GM21737 (cell line): ENCODE data around the gene MKRN3.

ENCODE experiments used
- ATAC-seq: cut with Tn5 transposase; IDR thresholded peaks from one replicate; pipeline ENCODE4 v1.9.1; 2021; ENCODE audit warnings: mild to moderate bottlenecking, moderate library complexity; ENCODE audit not compliant: unreplicated experiment

Gene MKRN3

DNA sequence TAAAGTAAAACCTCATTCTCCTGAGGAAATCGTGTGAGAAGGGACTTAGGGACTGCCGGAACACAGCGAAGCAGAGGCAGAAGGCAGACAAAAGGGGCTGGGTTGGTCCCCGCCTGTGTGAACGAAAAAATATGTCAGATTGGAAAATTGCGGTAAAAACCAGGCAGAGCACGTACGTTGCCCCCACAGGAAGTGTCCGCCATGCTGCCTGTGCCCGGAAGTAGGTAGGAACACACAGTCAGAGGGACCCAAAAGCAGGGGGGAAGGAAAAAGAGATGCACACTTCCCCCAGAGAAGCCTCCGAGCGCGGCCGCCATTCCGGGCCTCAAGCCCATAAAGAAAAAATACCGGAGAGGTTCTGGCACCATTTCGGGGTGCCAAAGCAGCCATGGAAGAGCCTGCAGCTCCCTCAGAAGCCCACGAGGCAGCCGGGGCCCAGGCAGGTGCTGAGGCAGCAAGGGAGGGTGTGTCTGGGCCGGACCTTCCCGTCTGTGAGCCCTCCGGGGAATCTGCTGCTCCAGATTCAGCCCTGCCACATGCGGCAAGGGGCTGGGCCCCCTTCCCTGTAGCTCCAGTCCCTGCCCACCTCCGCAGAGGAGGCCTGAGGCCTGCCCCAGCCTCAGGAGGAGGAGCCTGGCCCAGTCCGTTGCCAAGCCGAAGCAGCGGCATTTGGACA is at the start of gene MKRN3:
Gene MKRN3 (plus strand): TSS at position 280 of the 676 bp plus-strand sequence. CDS start 109 bp downstream, at position 389.
- ATAC-seq, result no peak

DNA sequence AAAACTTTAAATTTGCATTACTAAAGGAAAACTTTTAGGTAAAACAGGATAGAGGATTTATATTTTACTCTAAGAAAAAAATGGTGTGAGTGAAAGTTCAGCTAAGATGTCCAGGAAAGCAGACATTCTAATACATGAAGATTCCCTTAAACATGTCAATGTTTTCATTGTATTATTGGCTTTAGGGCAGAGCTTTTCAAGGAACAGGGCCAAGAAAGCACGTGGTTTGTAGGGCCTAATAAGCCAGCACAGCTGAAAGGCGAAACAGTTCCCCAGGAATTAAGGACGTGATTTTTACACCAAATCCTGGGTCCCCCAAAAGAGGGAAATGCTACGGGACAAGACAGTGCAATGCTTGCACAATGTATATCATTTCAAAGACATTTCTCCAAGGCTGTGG is 48.6 kb upstream of the MKRN3 start:
- no peak for ATAC-seq

GRCh38 chr15:23518104-23518503 is 47.4 kb upstream of the MKRN3 start:
- ATAC-seq, result no peak

GRCh38 chr15:23524816-23525215 is 40.7 kb upstream of the MKRN3 start:
- no peak for ATAC-seq

DNA sequence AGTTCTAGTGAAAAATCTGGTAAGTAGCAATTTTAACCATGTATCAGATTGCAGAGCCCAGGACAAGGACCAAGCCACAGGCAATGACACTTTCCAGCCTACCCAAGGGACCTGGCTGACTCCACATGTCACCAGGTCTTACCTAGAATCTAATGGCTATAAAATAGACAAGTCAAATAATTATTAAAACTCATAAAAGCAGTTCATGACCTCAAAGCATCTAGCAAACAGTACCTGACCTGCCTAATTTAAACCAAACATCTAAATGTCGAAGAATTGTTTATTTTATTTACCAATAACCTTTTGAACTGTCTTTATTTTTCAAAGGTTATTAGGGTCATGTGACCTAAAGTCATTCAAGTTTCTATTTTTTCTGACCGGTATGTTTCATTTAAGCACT is 35.6 kb upstream of the MKRN3 start:
- ATAC-seq, result no peak

- ATAC-seq, result no peak
These were observed 33.5 kb upstream of the MKRN3 start for GRCh38 chr15:23532024-23532423.

DNA sequence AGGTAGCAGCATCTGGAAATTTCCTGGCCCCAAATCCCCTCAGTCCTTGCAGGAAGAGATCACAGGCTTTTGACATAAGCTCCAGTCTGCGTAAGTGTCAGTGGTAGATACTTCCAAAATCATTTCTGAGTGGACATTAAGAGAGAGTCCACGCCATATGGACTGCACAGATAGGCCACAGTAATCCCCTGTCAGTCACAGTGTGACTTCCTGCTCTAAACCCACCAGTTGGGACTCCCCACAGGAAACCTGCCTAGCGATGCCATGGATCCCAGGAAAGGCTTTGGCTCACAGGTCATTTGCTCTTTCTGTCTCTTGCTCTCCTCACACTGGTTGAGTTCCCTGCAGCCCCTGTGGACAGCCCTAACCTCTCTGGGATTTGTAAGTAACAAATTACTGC is 28.8 kb upstream of the MKRN3 start:
- ATAC-seq, result no peak

DNA sequence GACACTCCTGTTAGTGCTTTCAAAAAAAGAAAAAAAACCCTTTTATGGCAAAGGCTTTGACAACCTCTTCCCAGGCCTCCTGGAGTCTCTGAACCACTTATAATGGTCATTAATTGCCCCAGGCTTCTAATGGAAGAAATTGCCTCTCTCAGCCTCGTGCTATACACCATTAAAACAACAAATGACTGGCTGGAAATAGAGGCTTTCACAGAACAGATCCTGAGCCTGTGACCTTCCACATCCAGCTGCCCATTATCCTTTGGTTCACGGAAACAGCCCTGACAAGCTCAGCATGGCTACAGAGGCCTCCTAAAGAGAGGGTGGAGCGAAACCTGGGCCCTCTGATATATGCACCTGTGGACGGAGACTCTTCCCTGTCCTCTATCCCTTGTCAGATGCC is 26.8 kb upstream of the MKRN3 start:
- ATAC-seq, result no peak

DNA sequence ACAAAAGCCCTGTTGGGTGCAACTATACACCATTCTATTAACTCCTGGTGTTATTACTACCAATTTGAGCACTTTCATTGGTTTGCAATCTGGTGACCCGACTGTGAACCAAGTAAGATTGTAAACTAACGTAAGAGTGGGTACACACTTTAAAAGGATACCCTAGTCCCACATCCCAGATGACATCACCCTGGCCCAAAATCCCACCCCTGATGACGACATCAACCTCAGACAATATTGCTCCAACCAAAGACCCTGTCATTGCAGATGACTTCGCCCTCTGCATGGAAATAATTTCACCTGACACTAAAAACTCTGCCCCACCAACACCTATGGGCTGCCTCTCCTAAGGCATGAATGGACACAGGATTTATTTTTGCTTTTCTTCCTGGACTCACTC is 25.6 kb upstream of the MKRN3 start:
- no peak for ATAC-seq

- ATAC-seq, result no peak
These were observed 19.3 kb upstream of the MKRN3 start for GRCh38 chr15:23546158-23546557.

DNA sequence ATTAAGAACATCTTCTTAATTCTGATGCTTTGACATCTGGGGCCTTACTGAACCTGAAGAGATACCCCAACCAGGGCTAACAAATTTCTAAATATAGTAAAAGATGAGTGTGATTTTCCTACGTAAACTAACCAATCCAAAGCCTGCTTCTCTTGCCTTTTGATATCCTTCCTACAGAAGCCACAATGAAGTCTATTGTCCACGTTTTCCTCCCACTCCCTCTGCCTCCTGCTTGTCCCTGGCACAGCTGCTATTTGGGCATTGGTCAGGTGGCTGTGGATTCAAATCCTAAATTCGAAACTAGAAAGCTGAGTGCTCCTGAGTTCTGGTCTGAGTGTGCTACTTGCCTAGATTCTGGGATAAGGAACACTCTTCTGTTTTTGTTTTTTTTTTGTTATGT is 17.4 kb upstream of the MKRN3 start:
- ATAC-seq, result no peak

DNA sequence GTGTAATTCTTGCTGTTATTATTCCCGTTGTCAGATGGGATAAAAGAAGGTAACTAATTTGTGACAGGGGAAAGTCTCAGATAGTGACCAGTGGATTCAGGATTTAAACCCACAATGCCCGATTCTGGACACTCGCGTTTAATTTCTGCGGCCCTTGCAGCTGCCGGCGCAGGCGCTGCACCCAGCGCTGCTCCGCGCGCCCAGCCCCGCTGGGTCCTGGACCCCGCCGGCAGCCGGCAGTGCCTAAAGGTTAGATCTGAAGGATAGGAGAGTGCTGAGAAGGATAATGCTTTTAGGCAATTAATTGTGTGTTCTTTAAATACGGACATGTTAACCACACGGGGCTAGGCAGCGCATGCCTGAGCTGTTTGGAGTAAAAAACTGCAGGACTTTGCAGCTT is 3.6 kb upstream of the MKRN3 start:
- no peak for ATAC-seq

- no peak for ATAC-seq
These were observed 566 bp upstream of the MKRN3 start for GRCh38 chr15:23564821-23565394.

GRCh38 chr15:23566071-23566554 is 639 bp downstream of the MKRN3 start:
- no peak for ATAC-seq

- no peak for ATAC-seq
These were observed 1.2 kb downstream of the MKRN3 start for GRCh38 chr15:23566651-23567050.

DNA sequence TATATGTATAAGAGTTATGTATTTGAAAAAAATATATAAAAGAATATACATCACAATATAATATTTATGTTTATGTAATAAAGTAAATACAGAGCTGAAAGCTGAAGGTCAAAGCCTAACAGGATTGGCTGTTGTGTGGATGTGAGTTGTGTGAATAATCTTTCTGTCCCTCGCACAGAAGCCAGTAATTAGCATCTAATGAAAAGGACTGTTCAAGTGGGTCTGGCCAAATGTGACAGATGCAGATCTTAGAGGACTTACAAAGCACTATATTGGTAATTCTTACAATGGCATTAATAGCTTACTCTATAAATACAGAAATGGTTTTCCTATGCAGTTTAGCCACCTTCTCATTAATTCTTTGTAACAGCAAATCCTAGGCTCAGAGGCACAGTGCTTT is 2.4 kb downstream of the MKRN3 start:
- no peak for ATAC-seq

- no peak for ATAC-seq
These were observed 3.9 kb downstream of the MKRN3 start for GRCh38 chr15:23569151-23569925.

- no peak for ATAC-seq
These were observed 5.0 kb downstream of the MKRN3 start for GRCh38 chr15:23570486-23570885.

GRCh38 chr15:23572844-23573243 is 7.4 kb downstream of the MKRN3 start:
- no peak for ATAC-seq

GRCh38 chr15:23574742-23575141 is 9.3 kb downstream of the MKRN3 start:
- ATAC-seq, result no peak

- no peak for ATAC-seq
These were observed 10.6 kb downstream of the MKRN3 start for GRCh38 chr15:23576061-23576460.

DNA sequence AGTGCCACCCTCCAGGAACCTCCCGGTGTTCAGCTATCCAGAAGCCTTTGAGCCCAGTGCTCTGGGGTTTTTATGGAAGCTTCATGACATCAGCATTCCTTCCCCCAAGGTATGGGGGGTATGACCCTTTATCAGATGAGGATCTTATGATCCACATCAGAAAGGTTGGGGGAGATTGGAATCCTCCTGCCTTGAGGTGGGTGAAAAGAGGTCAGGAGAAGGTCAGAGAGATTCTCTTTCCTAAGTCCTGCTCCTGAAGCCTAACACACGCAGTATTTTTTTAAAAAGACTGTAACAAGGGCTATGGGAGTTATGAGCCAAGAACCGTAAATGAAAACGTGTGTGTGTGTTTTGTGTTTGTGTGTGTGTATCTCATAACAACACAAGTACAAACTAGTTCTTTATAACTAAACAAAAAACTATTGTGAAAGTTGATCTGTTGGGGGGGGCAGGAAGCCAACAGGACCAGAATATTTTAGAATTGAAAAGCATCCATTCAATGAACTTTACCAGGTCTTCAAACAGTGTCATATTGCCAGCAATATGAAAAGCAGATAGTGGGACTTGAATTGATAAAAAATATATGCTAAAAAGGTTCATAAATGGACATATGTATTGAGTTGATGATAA is 13.2 kb downstream of the MKRN3 start:
- ATAC-seq, result no peak
